Tibial nerve (tissue), 4 donors: ENCODE results near the gene RHOBTB1. TPM values are rescaled to one million over a fixed set of nuclear protein-coding genes. Genes with fewer than 3 reads are reported as not detected.

Experiments
- DNase-seq, 2 donors: peaks; one replicate each; pipeline ENCODE4 v3.0.0-alpha.2; 2019; ENCODE audit warnings: low spot score in 2 of 2
- H3K27ac ChIP-seq, 4 donors: fragments of 200-600 bp; sonication (generic) in 3 of 4; one replicate each; pipeline ENCODE4 v1.5.1; 2017 to 2019; ENCODE audit warnings: mild to moderate bottlenecking in 1 of 4
- H3K27me3 ChIP-seq, 2 donors: fragments of 200-600 bp; sonication (generic) in 1 of 2; one replicate each; pipeline versions ENCODE4 v1.5.1 to v1.6.0; 2017 to 2019
- H3K36me3 ChIP-seq, 3 donors: fragments of 200-600 bp; sonication (generic); one replicate each; pipeline ENCODE4 v1.5.1; 2018 to 2019
- H3K4me1 ChIP-seq, 4 donors: fragments of 200-600 bp; sonication (generic) in 3 of 4; one replicate each; pipeline ENCODE4 v1.5.1; 2017 to 2019
- H3K4me3 ChIP-seq, 4 donors: fragments of 200-600 bp; sonication (generic) in 3 of 4; one replicate each; pipeline ENCODE4 v1.5.1; 2017 to 2019; ENCODE audit warnings: mild to moderate bottlenecking in 1 of 4, moderate library complexity in 1 of 4
- H3K9me3 ChIP-seq, 4 donors: fragments of 200-600 bp; sonication (generic) in 3 of 4; one replicate each; pipeline ENCODE4 v1.5.1; 2017 to 2019
- CTCF ChIP-seq, 5 experiments: fragments of 200-600 bp in 3 of 5; fragments of 450-650 bp in 2 of 5; sonication (generic) in 3 of 5; IDR thresholded peaks; one replicate each; pipeline ENCODE4 v1.5.1; 2016 to 2019; ENCODE audit warnings: antibody characterized with exemption in 5 of 5, mild to moderate bottlenecking in 3 of 5, moderate library complexity in 2 of 5
- EP300 ChIP-seq, 2 donors: sonication (generic); formaldehyde crosslinking; IDR thresholded peaks; one replicate each; pipeline ENCODE4 v1.6.1; 2017; ENCODE audit warnings: antibody characterized with exemption in 2 of 2, mild to moderate bottlenecking in 1 of 2
- POLR2A ChIP-seq, 2 donors: fragments of 450-650 bp; IDR thresholded peaks; one replicate each; pipeline ENCODE4 v1.6.1; 2017; ENCODE audit warnings: antibody characterized with exemption in 2 of 2, mild to moderate bottlenecking in 2 of 2, moderate library complexity in 2 of 2
- WGBS, 2 donors: methylation state at CpG; one replicate each; pipeline ENCODE4 v1.1.5; 2018; 5-methylcytosine and 5-hydroxymethylcytosine counted together
- total RNA-seq, 4 donors: library from RNA; depleted of rRNA; stranded (reverse); fragments of >200 nt; gene quantifications; one replicate each; pipeline ENCODE4 v1.1.0, GENCODE V29; 2016

The RHOBTB1 gene
- total RNA-seq, 4 donors from 2014 or later: 5.7 to 28.2 (median 5.9) TPM

- Histone ChIP-seq H3K4me1 (no peaks in the 10 kb centered on the region), H3K36me3 (no peaks in the 10 kb centered on the region)
- DNase-seq: no peak
Measured at GRCh38 chr10:60856405-60856804, 87.6 kb downstream of the RHOBTB1 start.

GRCh38 chr10:60853637-60854036 lies 90.3 kb downstream of the RHOBTB1 start:
- Histone ChIP-seq H3K4me1 (peaks cover 0 to 4% (median 0%) of the 10 kb centered on the region in 4 donors), H3K27me3 (no peaks in the 10 kb centered on the region), H3K9me3 (peaks cover 0 to 22% (median 0%) of the 10 kb centered on the region in 4 donors), H3K36me3 (no peaks in the 10 kb centered on the region), H3K4me3 (no peak overlapping the region), H3K27ac (no peak overlapping the region)
- DNase-seq: no peak
- TF ChIP-seq POLR2A (IDR thresholded peaks at IDR 0.05): no peak
- TF ChIP-seq EP300 (IDR thresholded peaks at IDR 0.05): no peak
- TF ChIP-seq CTCF (IDR thresholded peaks at IDR 0.05): no peak
- WGBS, 2 donors: 88 to 91% methylated on average over 3 of the region's 3 CpGs

More at GRCh38 chr10:60856405-60856804, 87.6 kb downstream of the RHOBTB1 start:
- Histone ChIP-seq H3K9me3 (peaks cover 0 to 14% (median 0%) of the 10 kb centered on the region in 4 donors), H3K27me3 (no peaks in the 10 kb centered on the region), H3K4me3 (no peak overlapping the region), H3K27ac (no peak overlapping the region)
- 93 to 100% methylated on average over 2 of the region's 2 CpGs for WGBS, 2 donors
- TF ChIP-seq POLR2A (IDR thresholded peaks at IDR 0.05) (no peak), CTCF (IDR thresholded peaks at IDR 0.05) (no peak), EP300 (IDR thresholded peaks at IDR 0.05) (no peak)

- WGBS, 2 donors: 86 to 94% methylated on average over 4 of the region's 4 CpGs
- no peak for DNase-seq
Measured at GRCh38 chr10:60853107-60853506, 90.9 kb downstream of the RHOBTB1 start.

GRCh38 chr10:60849740-60850139 lies 94.2 kb downstream of the RHOBTB1 start:
- peaks cover 0 to 13% (median 0%) of the 10 kb centered on the region in 4 donors for H3K4me1 ChIP-seq
- H3K27ac ChIP-seq: no peak overlapping the region
- DNase-seq: no peak
- H3K9me3 ChIP-seq: peaks cover 0 to 7% (median 0%) of the 10 kb centered on the region in 4 donors
- WGBS, 2 donors: 89 to 90% methylated on average over 1 of the region's 1 CpG
- no peaks in the 10 kb centered on the region for H3K27me3 ChIP-seq
- H3K36me3 ChIP-seq: no peaks in the 10 kb centered on the region
- no peak for TF ChIP-seq POLR2A (IDR thresholded peaks at IDR 0.05)
- TF ChIP-seq CTCF (IDR thresholded peaks at IDR 0.05): no peak
- TF ChIP-seq EP300 (IDR thresholded peaks at IDR 0.05): no peak
- no peak overlapping the region for H3K4me3 ChIP-seq

More at GRCh38 chr10:60853107-60853506, 90.9 kb downstream of the RHOBTB1 start:
- H3K27ac ChIP-seq: no peak overlapping the region
- no peaks in the 10 kb centered on the region for H3K27me3 ChIP-seq
- peaks cover 0 to 22% (median 0%) of the 10 kb centered on the region in 4 donors for H3K9me3 ChIP-seq
- H3K36me3 ChIP-seq: no peaks in the 10 kb centered on the region
- H3K4me3 ChIP-seq: no peak overlapping the region
- TF ChIP-seq POLR2A (IDR thresholded peaks at IDR 0.05) (no peak), EP300 (IDR thresholded peaks at IDR 0.05) (no peak), CTCF (IDR thresholded peaks at IDR 0.05) (no peak)
- H3K4me1 ChIP-seq: peaks cover 0 to 9% (median 0%) of the 10 kb centered on the region in 4 donors

GRCh38 chr10:60849217-60849616 lies 94.8 kb downstream of the RHOBTB1 start:
- Histone ChIP-seq H3K4me3 (no peak overlapping the region), H3K27ac (no peak overlapping the region), H3K9me3 (peaks cover 0 to 7% (median 0%) of the 10 kb centered on the region in 4 donors), H3K27me3 (no peaks in the 10 kb centered on the region), H3K36me3 (no peaks in the 10 kb centered on the region), H3K4me1 (peaks cover 0 to 13% (median 0%) of the 10 kb centered on the region in 4 donors)
- no peak for DNase-seq
- no peak for TF ChIP-seq CTCF (IDR thresholded peaks at IDR 0.05)
- TF ChIP-seq EP300 (IDR thresholded peaks at IDR 0.05): no peak
- no peak for TF ChIP-seq POLR2A (IDR thresholded peaks at IDR 0.05)
- WGBS, 2 donors: 72 to 73% methylated on average over 3 of the region's 3 CpGs
